HS-5 (cell line): ENCODE results near the gene PRRT2.
"Not testable (repeated sequence)": the region's sequence is repeated elsewhere in the genome, so short reads cannot be mapped to it uniquely, and the experiment has no call there.

Experiments used
- DNase-seq: peaks from one replicate; pipeline ENCODE4 v3.0.0-alpha.2; 2012; ENCODE audit warnings: low read depth

PRRT2 gene

GRCh38 chr16:29790949-29791844 lies 20.8 kb upstream of the PRRT2 start:
- DNase-seq: no peak

- no peak for DNase-seq
Observed at GRCh38 chr16:29791845-29792807, 19.9 kb upstream of the PRRT2 start.

- DNase-seq: not testable (repeated sequence)
Observed at GRCh38 chr16:29793153-29793552, 18.8 kb upstream of the PRRT2 start.

DNA sequence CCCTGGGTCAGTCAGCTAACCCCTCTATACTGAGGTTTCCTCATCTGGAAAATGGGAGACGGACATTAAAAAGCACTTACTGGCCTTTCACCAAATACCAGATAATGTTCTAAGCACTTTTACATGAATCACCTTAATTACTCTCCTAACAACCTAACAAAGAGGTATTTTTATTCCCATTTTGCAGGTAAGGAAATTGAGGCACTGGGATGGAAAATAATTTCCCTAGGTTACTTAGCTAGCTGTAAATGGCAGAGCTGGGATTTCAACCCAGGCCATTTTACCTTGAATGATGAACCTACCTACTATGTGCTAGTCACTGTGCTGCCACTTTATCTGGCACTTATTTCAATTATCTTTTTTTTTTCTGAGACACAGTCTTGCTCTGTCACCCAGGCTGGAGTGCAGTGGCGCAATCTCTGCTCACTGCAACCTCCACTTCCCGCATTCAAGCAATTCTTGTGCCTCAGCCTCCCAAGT lies 17.7 kb upstream of the PRRT2 start:
- DNase-seq: no peak

GRCh38 chr16:29802416-29802935 lies 9.5 kb upstream of the PRRT2 start:
- no peak for DNase-seq

GRCh38 chr16:29804020-29804419 lies 8.0 kb upstream of the PRRT2 start:
- no peak for DNase-seq

GRCh38 chr16:29804455-29805231 lies 7.3 kb upstream of the PRRT2 start:
- no peak for DNase-seq

GRCh38 chr16:29805232-29806098 lies 6.5 kb upstream of the PRRT2 start:
- DNase-seq: peak; percentile 86

DNA sequence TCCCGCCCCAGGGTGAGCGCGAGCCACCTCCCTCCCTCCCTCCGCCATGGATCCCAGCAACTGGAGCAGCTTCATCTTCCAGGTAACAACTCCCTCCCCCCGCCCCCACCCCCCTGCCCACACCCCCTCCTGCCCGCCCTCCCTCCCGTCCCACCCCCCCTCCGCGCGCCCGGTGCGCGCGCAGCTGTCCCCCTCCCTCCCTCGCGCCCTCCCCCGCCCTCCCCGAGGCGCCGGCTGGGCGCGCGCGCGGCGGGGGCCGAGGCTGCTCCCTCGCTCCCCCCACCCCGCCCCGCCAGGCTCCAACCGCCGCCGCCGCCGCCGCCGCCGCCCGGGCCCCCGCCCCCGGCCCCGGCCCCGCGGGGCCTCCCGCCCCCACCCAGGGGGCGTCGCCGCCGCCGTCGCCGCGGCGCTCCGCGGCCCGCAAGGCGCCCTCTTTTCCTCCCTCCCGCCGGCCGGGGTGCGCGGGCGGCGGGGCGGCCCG lies 5.9 kb upstream of the PRRT2 start, which contains the start of gene MAZ:
TSS of gene MAZ (plus strand) at position 431 of the 481 bp plus-strand sequence. CDS start 173 bp downstream, outside the sequence.
- DNase-seq: no peak

GRCh38 chr16:29806641-29807425 lies 5.2 kb upstream of the PRRT2 start:
- no peak for DNase-seq

GRCh38 chr16:29807426-29808218 lies 4.4 kb upstream of the PRRT2 start:
- no peak for DNase-seq

DNA sequence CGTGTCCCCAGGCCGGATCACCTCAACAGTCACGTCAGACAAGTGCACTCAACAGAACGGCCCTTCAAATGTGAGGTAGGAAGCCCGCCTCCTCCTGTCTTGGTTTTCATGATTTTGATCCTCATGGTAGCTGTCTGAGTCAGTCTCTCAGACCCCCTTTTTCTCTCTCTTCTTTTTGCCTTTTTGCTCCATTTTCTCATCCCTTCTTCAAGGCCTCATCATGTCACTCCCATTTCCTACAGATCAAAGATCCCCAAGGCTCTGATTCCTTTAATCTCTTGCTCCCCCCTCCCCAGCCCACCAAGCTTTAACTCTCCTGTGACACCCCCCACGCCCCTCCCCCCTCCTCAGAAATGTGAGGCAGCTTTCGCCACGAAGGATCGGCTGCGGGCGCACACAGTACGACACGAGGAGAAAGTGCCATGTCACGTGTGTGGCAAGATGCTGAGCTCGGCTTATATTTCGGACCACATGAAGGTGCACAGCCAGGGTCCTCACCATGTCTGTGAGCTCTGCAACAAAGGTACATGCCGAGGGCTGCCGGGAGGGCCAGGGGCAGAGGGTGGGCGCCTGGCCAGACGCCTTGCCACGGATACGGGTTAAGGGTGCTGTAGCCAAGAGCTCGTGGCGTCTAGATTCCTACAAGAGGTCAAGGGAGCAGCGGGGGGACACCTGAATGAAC lies 3.6 kb upstream of the PRRT2 start:
- no peak for DNase-seq

DNA sequence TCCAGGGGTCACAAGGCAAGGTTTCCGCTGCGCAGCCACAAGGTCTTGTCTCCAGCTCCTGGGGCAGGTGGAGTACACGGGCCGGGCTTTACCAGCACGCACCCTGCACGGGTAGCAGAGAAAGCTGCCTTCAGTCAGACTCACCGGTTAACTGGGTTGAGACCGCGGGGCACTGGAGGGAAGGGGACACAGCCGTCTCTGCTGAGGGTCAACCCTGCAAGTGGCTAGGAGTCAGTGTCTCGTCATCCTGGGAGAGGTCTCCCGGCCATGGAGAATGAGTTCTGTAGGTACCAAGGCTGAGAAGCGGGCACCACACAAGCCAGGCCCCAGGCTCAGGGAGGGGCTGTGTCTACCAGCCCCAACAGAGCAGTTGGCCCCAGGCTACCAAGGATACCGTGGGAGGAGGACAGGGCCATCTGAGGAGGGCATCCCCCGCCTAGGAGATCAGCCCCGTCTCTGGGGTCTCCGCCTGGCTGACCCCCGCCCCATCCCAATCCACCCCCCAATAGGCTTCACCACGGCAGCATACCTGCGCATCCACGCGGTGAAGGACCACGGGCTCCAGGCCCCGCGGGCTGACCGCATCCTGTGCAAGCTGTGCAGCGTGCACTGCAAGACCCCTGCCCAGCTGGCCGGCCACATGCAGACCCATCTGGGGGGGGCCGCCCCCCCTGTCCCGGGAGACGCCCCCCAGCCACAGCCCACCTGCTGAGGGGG lies 2.8 kb upstream of the PRRT2 start:
- no peak for DNase-seq

DNA sequence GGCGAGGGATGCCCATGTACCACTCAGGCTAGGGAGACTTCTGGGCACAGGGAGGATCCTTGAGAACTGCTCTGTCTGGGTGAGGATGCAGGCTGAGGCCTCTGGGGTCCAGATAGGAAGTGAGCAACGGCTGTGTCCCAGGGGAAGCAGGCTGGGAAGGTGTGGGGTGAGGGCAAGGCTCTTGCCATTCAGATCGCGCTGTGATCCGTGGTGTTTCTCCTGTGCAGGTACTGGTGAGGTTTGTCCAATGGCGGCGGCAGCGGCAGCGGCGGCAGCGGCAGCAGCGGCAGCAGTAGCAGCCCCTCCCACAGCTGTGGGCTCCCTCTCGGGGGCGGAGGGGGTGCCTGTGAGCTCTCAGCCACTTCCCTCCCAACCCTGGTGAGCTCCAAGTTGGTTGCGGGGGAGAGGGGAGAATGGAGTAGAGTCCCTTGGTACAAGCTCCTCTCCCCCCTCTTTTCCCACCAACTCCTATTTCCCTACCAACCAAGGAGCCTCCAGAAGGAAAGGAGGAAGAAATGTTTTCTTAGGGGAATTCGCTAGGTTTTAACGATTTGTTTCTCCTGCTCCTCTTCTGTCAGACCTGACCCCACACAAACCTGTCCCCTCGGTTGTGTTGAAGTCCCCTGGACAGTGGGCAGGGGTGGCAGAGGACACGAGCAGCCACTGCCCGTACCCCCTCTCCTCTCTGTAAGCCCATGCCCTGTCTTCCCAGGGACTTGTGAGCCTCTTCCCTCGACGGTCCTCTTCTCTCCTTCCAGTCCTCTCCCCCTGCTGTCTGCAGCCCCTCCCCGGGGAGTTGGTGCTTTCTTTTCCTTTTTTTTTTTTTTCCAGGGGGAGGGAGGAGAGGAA lies 1.9 kb upstream of the PRRT2 start:
- no peak for DNase-seq

DNA sequence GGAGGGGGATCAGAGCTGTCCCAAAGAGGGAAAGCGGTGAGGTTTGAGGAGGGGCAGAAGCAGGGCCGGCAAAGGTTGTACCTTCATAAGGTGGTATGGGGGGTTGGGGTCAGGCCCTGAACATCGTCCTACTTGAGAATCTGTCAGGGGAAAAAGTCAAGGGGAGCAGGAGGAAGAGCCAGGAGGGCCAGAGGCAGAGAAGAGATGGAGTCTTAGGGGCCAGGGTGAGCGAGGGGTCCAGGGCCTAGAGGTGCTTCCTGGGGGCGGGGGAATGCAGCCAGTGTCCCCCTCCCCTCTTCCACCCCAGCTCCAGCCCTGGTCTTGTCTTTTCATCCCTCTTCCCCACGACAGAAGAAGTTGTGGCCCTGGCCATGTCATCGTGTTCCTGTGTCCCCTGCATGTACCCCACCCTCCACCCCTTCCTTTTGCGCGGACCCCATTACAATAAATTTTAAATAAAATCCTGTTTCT lies 1.3 kb upstream of the PRRT2 start:
- DNase-seq: no peak

GRCh38 chr16:29811170-29811895 lies 660 bp upstream of the PRRT2 start:
- DNase-seq: peak; percentile 91
